BE2C (cell line): ENCODE results near the gene CARD9. TPM values are rescaled to one million over a fixed set of nuclear protein-coding genes. Genes with fewer than 3 reads are reported as not detected.

Experiments used
- DNase-seq: peaks from one replicate; pipeline ENCODE4 v3.0.0-alpha.2; 2020
- H3K27me3 ChIP-seq: fragments of 250-450 bp; sonication (Bioruptor Pico); 2 replicates; pipeline ENCODE4 v1.5.1; 2020; ENCODE audit warnings: mild to moderate bottlenecking
- H3K36me3 ChIP-seq: fragments of 250-450 bp; sonication (Bioruptor Pico); 2 replicates; pipeline ENCODE4 v1.5.1; 2020; ENCODE audit warnings: mild to moderate bottlenecking
- H3K4me1 ChIP-seq: fragments of 250-450 bp; sonication (Bioruptor Pico); 2 replicates; pipeline ENCODE4 v1.5.1; 2020
- H3K4me3 ChIP-seq: 2 replicates; pipeline ENCODE4 v1.5.1; 2011; ENCODE audit warnings: low read depth, low read length
- H3K9me3 ChIP-seq: fragments of 250-450 bp; sonication (Bioruptor Pico); 2 replicates; pipeline ENCODE4 v1.5.1; 2020
- polyA plus RNA-seq: library from polyadenylated mRNA; unstranded; fragments of >200 nt; gene quantifications from one replicate; pipeline ENCODE4 v1.2.1, GENCODE V29; 2012; ENCODE audit warnings: low read depth, missing spikeins; ENCODE audit not compliant: insufficient read length, insufficient read depth
- TF ChIP-seq, protein P1 (sequence below): IDR thresholded peaks from 2 replicates; pipeline ENCODE4 v1.5.1; 2012; ENCODE audit warnings: mild to moderate bottlenecking, low read depth, low read length

The CARD9 gene
- 47.9 TPM for polyA plus RNA-seq

DNA sequence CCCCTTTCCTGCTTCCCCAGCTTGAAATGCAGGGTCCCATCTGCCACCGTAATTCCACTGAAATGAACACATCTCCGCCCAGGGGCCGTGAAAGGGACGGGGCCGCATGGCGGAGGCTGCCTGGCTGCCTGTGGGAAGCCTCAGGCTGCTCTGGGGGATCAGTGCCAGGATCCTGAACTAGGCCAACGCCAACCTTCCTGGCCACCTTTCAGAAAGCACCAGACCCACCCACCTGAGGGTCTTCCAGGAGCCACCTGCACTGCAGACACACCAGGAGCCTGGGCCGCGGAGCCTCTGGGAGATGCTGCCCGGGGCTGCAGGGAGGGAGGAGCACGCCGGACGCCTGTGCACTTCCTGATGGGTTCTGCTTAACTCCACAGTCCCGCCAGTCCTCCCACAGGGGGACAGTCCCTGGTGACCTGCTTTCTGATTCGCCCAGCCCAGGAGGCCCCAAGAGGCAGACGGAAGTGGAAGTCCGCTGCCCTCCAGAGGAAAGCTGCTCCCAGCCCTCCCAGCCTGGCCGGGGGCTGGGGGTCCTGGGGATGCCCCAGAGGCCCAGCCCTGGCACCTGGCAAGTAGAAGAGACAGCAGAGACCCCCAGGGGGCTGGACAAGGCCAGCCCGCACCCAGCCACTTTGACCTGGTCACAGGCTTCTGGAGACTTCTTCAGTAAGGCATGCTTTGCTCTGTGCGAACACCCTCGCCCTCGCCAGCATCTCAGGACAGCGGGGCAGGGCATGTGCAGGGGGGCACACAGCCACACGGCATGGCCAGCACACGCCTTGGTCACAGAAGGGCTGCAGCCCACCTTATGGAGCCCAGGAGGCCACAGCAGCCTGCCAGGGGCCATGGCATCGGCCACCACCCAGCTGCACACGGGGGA lies at the start of gene CARD9:
CARD9 (minus strand) TSS at position 370 of the 883 bp plus-strand sequence. CDS start 1,591 bp downstream, outside the sequence.
- Histone ChIP-seq H3K4me3 (peak within 1 kb of the TSS; percentile 62), H3K27me3 (no peaks in the 10 kb centered on the region), H3K4me1 (peaks cover 18% of the 10 kb centered on the region), H3K36me3 (peaks cover 21% of the 10 kb centered on the region), H3K9me3 (no peaks in the 10 kb centered on the region)
- TF ChIP-seq, protein P1, sequence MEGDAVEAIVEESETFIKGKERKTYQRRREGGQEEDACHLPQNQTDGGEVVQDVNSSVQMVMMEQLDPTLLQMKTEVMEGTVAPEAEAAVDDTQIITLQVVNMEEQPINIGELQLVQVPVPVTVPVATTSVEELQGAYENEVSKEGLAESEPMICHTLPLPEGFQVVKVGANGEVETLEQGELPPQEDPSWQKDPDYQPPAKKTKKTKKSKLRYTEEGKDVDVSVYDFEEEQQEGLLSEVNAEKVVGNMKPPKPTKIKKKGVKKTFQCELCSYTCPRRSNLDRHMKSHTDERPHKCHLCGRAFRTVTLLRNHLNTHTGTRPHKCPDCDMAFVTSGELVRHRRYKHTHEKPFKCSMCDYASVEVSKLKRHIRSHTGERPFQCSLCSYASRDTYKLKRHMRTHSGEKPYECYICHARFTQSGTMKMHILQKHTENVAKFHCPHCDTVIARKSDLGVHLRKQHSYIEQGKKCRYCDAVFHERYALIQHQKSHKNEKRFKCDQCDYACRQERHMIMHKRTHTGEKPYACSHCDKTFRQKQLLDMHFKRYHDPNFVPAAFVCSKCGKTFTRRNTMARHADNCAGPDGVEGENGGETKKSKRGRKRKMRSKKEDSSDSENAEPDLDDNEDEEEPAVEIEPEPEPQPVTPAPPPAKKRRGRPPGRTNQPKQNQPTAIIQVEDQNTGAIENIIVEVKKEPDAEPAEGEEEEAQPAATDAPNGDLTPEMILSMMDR = no peak
- DNase-seq = peak; percentile 69

DNA sequence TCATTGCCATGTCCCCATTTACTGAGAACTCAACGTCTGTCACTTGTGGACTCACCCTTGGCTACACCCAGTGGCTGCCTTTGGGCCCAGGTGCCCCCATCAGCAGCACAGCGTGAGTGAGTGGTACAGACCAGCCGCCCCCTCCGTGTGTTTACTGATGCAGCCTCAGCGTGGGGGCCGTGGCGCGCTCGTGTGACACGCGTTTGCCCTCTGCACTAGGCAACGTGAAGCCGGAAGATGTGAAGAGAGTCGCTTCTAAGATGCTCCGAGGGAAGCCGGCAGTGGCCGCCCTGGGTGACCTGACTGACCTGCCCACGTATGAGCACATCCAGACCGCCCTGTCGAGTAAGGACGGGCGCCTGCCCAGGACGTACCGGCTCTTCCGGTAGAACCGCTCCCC lies 49.4 kb upstream of the CARD9 start:
- no peak for DNase-seq
- Histone ChIP-seq H3K27me3 (no peaks in the 10 kb centered on the region), H3K4me1 (no peaks in the 10 kb centered on the region), H3K36me3 (peaks cover 79% of the 10 kb centered on the region), H3K4me3 (no peak overlapping the region), H3K9me3 (no peaks in the 10 kb centered on the region)
- TF ChIP-seq, protein P1 = no peak

GRCh38 chr9:136421791-136422190 lies 48.3 kb upstream of the CARD9 start:
- peaks cover 80% of the 10 kb centered on the region for H3K36me3 ChIP-seq

DNA sequence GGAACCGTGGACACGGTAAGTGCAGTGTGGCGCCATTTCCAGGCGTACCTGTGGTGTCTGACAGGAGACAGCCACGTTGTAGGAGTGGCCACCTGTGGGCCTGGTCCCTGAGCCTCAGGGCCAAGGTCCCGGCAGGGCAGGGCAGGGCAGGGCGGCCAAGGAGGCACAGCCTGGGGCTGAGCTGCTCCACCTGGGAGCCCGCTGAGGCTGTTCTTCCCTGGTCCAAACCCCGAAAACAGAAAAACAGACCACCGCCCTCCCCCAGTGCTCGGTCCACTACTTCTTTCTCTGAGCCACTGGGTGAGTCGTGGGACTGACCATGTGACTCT lies 45.6 kb upstream of the CARD9 start:
- Histone ChIP-seq H3K36me3 (peaks cover 93% of the 10 kb centered on the region), H3K4me1 (no peaks in the 10 kb centered on the region)

More at GRCh38 chr9:136421791-136422190, 48.3 kb upstream of the CARD9 start:
- no peaks in the 10 kb centered on the region for H3K9me3 ChIP-seq
- no peaks in the 10 kb centered on the region for H3K27me3 ChIP-seq
- TF ChIP-seq, protein P1 = no peak
- no peak for DNase-seq
- no peaks in the 10 kb centered on the region for H3K4me1 ChIP-seq
- no peak overlapping the region for H3K4me3 ChIP-seq

DNA sequence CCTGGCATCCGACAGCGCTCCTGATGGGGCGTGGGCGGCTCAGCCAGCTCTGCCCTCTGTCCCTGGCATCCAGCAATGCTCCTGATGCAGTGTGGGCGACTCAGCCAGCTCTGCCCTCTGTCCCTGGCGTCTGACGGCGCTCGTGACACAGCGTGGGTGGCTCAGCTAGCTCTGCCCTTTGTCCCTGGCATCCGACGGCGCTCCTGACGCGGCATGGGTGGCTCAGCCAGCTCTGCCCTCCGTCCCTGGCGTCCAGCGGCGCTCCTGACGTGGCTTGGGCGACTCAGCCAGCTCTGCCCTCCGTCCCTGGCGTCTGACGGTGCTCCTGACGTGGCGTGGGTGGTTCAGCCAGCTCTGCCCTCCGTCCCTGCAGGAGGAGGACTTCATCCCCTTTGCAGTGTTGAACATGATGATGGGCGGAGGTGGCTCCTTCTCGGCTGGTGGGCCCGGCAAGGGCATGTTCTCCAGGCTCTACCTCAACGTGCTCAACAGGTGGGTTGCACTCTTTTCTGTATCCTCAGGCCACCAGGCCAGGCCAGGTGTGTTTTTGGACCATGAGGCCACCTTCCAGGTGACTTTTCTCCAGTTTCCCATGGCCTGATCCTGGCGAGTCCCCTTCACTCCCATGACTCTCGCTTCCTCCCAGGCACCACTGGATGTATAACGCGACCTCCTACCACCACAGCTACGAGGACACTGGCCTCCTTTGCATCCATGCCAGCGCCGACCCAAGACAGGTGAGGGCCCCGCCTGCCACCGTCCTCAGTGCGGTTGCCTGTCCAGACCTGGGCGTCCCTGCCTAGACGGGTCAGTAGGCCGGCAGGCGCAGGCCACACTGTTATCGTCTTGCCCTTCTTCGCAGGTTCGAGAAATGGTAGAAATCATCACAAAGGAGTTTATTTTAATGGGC lies 45.0 kb upstream of the CARD9 start:
- H3K27me3 ChIP-seq = no peaks in the 10 kb centered on the region

More for the DNA sequence above, 45.6 kb upstream of the CARD9 start:
- TF ChIP-seq, protein P1 = no peak
- Histone ChIP-seq H3K27me3 (no peaks in the 10 kb centered on the region), H3K9me3 (no peaks in the 10 kb centered on the region), H3K4me3 (no peak overlapping the region)
- DNase-seq = no peak

More for the DNA sequence above, 45.0 kb upstream of the CARD9 start:
- Histone ChIP-seq H3K9me3 (no peaks in the 10 kb centered on the region), H3K4me1 (no peaks in the 10 kb centered on the region), H3K36me3 (peaks cover 93% of the 10 kb centered on the region), H3K4me3 (no peak overlapping the region)
- no peak for DNase-seq
- TF ChIP-seq, protein P1 = no peak
